Measurements from ENCODE around the gene WIPF3.

WIPF3 gene

DNA sequence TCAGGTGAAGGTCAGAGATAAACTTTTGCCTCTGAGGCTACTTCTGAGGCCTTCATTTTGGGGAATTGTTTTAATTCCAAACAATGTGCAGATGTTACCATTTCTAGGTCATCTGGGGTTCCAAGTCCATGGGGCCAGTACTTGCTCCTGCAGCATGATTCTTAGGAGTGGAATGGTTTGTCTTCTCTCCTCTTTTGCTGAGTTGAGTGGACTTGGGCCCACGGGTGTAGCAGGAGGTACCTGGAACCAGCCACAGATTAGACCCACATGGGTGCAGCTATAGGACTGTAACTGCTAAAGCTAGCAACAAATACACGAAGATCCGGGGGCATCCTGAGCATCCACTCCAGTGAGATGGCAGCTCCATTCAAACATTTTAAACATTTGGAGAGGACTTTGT lies 41.6 kb downstream of the WIPF3 start:
- DNase-seq (ENCODE audit: low spot score): no peak

- no peak for DNase-seq (ENCODE audit: low spot score)
These were observed 42.6 kb downstream of the WIPF3 start for GRCh38 chr7:29848941-29849340.

DNA sequence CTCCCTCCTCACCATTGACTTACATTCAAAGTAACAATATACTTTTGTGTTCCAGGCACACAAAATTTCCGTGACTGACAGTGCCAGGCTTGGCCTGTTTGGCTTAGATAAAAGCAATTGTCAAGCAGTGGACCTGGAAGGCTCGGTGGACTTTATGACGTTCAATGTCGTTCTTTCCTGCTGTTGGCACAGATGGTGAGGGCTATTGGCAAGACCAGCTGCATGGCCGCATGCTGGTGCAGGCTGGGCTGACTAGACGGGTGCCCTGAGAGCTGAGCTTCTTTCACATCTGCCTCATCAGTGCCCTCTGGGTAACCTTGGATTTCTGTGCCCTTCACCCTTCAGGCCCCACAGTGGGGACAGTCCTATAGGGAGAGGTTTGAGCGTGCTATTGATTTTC lies 45.2 kb downstream of the WIPF3 start:
- no peak for DNase-seq (ENCODE audit: low spot score)

DNA sequence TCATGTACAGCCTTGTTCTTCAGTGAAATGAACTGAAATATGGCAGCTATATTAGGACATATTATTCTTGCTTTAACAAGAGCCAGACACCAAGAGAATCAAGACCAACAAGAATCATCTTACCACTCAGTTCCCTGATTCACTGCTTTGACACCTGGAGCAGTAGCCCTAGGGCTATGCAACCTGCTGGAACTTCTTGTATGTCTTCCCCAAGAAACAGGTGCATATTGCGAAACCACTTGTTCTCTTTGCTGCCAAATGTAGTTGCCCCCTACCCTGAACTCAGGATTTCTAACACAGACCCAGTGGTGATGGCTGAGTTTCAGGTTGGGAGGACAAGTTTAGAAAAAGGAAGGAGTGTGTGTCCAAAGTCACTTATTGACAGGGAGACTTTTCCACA lies 46.1 kb downstream of the WIPF3 start:
- DNase-seq (ENCODE audit: low spot score): no peak

DNA sequence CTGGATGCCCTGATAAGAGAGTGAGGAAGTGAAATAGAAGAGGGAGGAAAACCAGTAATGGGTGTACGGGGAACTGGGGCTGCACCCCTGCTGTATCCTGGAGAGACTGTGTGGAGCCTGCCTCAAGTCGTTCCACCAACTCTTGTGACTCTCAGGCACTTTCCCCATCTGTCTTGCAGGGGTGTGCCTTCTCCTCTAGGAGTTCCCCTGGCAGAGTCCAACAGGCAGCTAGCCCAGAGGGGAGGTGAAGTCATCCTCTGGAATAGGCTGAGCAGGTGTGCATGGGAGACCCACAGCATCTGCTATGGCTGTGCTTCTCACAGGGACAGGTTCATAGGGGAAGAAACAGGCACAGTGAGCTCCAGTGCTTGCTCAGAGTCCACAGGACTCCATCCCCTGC lies 46.8 kb downstream of the WIPF3 start:
- no peak for DNase-seq (ENCODE audit: low spot score)

DNA sequence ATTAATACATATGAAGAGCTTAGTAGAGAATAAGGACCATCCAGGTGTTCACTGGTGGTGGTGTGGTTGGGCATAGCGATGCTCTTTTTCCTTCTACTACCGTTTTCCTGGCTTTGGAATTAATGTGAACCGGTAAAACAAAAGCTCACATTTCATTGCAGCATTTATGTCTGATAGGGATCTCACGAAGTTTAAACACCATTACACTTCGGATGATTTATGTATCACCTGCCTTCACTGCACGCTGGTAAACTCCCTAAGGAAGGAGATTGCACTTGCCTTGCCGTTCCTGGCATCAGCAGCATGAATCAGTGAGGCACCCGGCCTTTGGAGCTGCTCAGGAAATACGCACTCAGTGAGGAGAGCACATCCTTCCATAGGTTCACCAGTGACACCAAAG lies 47.5 kb downstream of the WIPF3 start:
- no peak for DNase-seq (ENCODE audit: low spot score)

GRCh38 chr7:29854257-29854938 lies 48.1 kb downstream of the WIPF3 start:
- DNase-seq (ENCODE audit: low spot score): no peak

- no peak for DNase-seq (ENCODE audit: low spot score)
These were observed 51.3 kb downstream of the WIPF3 start for GRCh38 chr7:29857654-29858053.

GRCh38 chr7:29858191-29858951 lies 52.1 kb downstream of the WIPF3 start:
- no peak for DNase-seq (ENCODE audit: low spot score)

- no peak for DNase-seq (ENCODE audit: low spot score)
These were observed 52.8 kb downstream of the WIPF3 start for GRCh38 chr7:29859104-29859503.

- DNase-seq (ENCODE audit: low spot score): peak; percentile 55
These were observed 53.3 kb downstream of the WIPF3 start for GRCh38 chr7:29859524-29860185.

- DNase-seq (ENCODE audit: low spot score): no peak
These were observed 53.9 kb downstream of the WIPF3 start for GRCh38 chr7:29860186-29860585.

DNA sequence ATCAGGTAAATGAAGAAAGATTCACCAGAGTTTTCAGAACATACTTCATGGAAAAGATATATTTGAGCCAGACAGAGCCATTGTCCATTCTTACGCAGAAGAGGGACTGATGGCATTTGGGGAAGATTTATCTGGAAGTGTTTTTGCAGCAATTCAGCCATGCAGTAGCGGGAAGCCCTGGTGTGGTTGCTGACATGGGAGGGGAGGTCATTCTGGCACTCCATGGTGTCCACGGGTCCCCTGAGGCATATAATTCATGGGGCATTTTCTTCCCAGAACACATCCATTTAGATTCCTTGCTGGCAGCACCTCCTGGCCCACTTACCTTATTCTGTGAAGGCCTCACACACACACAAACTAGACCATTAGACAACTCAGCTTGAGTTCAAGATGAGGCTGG lies 55.6 kb downstream of the WIPF3 start:
- no peak for DNase-seq (ENCODE audit: low spot score)

- no peak for DNase-seq (ENCODE audit: low spot score)
These were observed 58.3 kb downstream of the WIPF3 start for GRCh38 chr7:29864656-29865055.

DNA sequence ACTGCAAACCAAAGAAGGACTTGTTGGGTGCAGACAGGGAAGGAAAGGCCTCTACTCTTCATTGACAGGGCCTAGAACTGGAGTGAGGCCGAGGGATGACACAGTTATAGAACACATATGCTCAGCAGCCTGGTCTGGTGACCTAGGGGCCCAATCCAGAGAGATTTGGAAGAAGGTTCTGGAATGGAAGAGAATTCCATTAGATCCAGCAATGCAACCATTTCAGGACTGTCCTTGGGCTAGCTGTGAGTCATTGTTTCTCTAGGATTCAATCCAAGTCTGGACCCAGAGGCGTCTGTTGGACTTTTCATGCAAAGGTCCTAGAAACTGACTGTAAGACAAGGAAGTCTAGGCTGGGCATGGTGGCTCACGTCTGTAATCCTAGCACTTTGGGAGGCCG lies 59.2 kb downstream of the WIPF3 start:
- DNase-seq (ENCODE audit: low spot score): no peak

DNA sequence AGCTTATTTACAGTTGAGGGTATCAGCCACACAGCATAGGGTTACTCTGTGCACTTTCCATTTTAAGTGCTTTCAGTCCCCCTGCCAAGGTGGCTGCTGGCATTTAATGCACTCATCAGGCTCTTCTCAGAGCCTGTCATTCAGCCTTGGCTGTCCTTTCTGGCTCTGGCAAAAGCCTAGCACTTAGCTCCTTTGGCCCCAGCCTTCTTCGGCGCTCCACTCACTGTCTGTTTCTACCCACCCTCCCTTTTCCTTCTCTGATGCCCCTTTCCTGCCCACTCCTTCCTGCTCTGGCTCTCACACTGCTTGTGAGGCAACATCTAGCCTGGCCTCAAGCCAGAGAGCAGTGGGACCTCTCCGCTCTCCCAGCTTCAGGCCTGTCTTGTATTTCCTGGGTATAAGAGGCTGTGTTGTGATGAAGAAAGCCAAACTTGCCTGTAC lies 60.2 kb downstream of the WIPF3 start:
- peak; percentile 82 for DNase-seq (ENCODE audit: low spot score)

DNA sequence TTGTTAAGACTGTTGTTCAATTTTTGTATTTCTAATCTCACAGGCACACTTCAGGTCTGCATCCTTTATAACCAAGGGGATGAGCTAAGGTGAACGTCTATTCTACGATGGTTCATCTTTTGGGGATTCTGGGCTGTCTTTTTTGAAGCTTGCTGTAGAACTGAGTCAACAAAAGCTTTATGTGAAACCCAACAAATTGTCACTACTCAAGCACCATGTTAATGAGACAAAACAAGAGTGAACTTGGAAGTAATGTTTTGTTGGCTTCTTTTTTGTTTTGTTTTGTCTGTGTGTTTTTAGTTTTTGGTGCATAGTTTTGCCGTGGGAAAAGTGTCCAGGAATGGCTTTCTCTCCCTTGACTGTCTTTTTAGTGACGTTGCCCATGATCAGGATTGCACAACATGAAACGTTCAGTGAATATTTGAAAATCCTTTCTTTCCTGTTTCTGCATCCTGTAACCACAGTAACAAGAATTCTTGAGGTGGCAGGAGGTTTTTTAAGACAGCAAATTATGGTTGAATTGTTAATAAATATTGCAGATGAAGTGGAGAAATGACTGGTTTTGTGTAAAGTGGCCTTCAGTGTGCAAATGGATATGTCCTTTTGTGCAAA lies 65.6 kb downstream of the WIPF3 start:
- no peak for DNase-seq (ENCODE audit: low spot score)

DNA sequence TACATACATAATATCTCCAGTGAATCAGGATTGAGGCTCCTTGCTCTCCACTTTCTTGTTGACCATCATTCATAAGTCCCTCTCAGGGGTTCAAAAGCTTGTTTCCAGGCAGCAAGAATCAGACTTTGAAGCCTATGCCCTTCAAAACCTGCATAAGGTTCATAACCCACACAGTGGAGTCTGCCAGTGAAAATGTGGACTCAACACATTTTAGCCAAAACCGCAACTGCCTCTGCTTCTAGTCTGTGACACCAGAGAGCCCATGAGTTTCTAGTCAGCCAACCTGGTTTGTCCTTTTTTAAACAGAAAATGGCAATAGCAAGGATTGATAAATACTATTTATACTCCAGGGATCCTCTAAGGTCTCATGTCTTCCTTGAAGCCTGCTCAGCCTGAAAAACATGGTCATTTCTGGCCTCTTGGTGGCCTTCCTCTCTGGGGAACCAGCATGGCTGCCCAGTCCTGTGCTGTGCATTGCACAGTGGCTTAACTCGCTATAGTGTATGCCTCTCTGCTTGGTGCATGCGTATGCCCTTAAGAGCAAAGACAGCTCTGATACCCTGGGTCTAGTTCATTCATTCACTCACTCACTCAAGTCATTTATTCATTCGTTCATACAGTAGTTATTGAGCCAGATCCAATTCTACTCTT lies 67.5 kb downstream of the WIPF3 start:
- no peak for DNase-seq (ENCODE audit: low spot score)

GRCh38 chr7:29875741-29876140 lies 69.4 kb downstream of the WIPF3 start:
- DNase-seq (ENCODE audit: low spot score): no peak

DNA sequence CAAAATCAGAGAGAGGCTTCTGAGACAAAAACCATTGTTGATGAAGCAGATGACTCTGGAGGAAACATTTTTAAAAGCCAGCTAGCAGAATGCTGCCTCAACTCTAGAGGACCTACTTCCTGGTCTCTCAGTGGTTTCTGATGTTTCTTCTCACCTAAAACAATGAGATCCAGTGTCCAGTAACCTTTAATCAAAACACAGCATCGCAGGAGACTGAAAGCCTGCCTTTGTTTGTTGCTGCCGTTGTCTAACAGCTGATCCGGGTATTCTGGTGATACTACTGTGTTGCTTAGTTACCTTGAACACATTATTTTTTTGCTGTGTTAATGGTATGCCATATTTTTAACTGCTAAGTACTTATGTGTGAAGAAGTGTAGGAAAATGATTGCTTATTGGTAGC lies 70.9 kb downstream of the WIPF3 start:
- peak; percentile 39 for DNase-seq (ENCODE audit: low spot score)

GRCh38 chr7:29878081-29878688 lies 71.9 kb downstream of the WIPF3 start:
- no peak for DNase-seq (ENCODE audit: low spot score)

DNA sequence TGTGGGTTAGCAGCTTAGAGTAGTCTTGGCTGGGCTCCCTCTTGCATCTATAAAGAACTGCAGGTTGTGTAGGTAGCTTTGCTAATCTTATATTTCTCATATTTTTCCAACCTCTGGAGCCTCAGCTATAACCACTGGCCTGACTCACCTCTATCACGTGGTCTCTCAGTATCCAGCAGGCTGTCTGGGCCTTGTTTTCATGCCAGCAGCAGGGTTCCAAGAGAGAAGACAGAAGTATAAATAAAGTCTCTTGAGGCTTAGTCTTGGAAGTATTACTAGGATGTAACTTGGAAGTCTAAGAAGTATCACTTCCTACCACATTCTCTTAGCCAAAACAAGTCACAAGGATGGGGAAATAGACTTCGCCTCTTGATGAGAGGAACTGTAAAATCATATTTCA lies 73.3 kb downstream of the WIPF3 start:
- no peak for DNase-seq (ENCODE audit: low spot score)
